Peyer's patch (tissue), 4 donors: ENCODE measurements around the gene GPR83.

Experiments
- CTCF ChIP-seq, 6 experiments: fragments of 450-650 bp in 4 of 6; fragments of 200-600 bp in 2 of 6; sonication (generic) in 1 of 6; IDR thresholded peaks; one replicate each; pipeline ENCODE4 v1.5.1; 2017 to 2019; ENCODE audit warnings: antibody characterized with exemption in 6 of 6, mild to moderate bottlenecking in 3 of 6, moderate library complexity in 1 of 6
- POLR2A ChIP-seq, 2 donors: fragments of 450-650 bp; IDR thresholded peaks; one replicate each; pipeline ENCODE4 v1.5.1; 2017; ENCODE audit warnings: antibody characterized with exemption in 2 of 2, mild to moderate bottlenecking in 2 of 2, moderate library complexity in 2 of 2

- no peak for TF ChIP-seq CTCF (IDR thresholded peaks at IDR 0.05)
- no peak for TF ChIP-seq POLR2A (IDR thresholded peaks at IDR 0.05)
These were observed 17.0 kb upstream of the GPR83 start for GRCh38 chr11:94418123-94418765.
